Thyroid gland (tissue), 4 donors: ENCODE measurements around the gene SNED1. TPM values are rescaled to one million over a fixed set of nuclear protein-coding genes. Genes with fewer than 3 reads are reported as not detected.

Source experiments
- DNase-seq, 2 donors: peaks; one replicate each; pipeline ENCODE4 v3.0.0-alpha.2; 2019
- H3K27ac ChIP-seq, 3 donors: fragments of 200-600 bp; sonication (generic); 1 replicate in 2 of 3; 2 replicates in 1 of 3; pipeline ENCODE4 v1.5.1; 2016 to 2019; ENCODE audit warnings: mild to moderate bottlenecking in 1 of 3, moderate library complexity in 1 of 3
- H3K27me3 ChIP-seq: fragments of 200-600 bp; sonication (generic); one replicate; pipeline ENCODE4 v1.5.1; 2019
- H3K36me3 ChIP-seq, 2 donors: fragments of 200-600 bp; sonication (generic); one replicate each; pipeline ENCODE4 v1.5.1; 2016 to 2019
- H3K4me1 ChIP-seq, 2 donors: fragments of 200-600 bp; sonication (generic); one replicate each; pipeline ENCODE4 v1.5.1; 2017 to 2019
- H3K4me3 ChIP-seq, 3 donors: fragments of 200-600 bp; sonication (generic); replicated peaks in 1 of 3; 1 replicate in 2 of 3; 2 replicates in 1 of 3; pipeline ENCODE4 v1.5.1; 2016; ENCODE audit warnings: mild to moderate bottlenecking in 1 of 3
- H3K9me3 ChIP-seq: fragments of 200-600 bp; sonication (generic); one replicate; pipeline ENCODE4 v1.5.1; 2017
- POLR2A ChIP-seq, 2 donors: fragments of 450-650 bp; IDR thresholded peaks; one replicate each; pipeline ENCODE4 v1.6.1; 2017; ENCODE audit warnings: antibody characterized with exemption in 2 of 2, mild to moderate bottlenecking in 2 of 2, moderate library complexity in 1 of 2
- WGBS, 2 donors: methylation state at CpG; one replicate each; pipeline ENCODE4 v1.1.5; 2017; 5-methylcytosine and 5-hydroxymethylcytosine counted together
- intact Hi-C: fragments of 100-400 bp; cut with DNase I; formaldehyde crosslinking; loops from one replicate; pipeline ENCODE4 v1.15.1; 2023
- total RNA-seq, 4 donors: library from RNA; depleted of rRNA; stranded (reverse); fragments of >200 nt; gene quantifications; one replicate each; pipeline ENCODE4 v1.2.3, GENCODE V29; 2016
- TF ChIP-seq, protein P1 (sequence below), 6 experiments: fragments of 200-600 bp in 3 of 6; fragments of 450-650 bp in 3 of 6; sonication (generic) in 3 of 6; IDR thresholded peaks; one replicate each; pipeline ENCODE4 v1.5.1; 2016 to 2019; ENCODE audit warnings: antibody characterized with exemption in 6 of 6, mild to moderate bottlenecking in 2 of 6, inconsistent platforms in 1 of 6, moderate library complexity in 1 of 6

SNED1 gene
- total RNA-seq, 4 donors from 2014 or later: 47.7 to 122 (median 68.7) TPM

DNA sequence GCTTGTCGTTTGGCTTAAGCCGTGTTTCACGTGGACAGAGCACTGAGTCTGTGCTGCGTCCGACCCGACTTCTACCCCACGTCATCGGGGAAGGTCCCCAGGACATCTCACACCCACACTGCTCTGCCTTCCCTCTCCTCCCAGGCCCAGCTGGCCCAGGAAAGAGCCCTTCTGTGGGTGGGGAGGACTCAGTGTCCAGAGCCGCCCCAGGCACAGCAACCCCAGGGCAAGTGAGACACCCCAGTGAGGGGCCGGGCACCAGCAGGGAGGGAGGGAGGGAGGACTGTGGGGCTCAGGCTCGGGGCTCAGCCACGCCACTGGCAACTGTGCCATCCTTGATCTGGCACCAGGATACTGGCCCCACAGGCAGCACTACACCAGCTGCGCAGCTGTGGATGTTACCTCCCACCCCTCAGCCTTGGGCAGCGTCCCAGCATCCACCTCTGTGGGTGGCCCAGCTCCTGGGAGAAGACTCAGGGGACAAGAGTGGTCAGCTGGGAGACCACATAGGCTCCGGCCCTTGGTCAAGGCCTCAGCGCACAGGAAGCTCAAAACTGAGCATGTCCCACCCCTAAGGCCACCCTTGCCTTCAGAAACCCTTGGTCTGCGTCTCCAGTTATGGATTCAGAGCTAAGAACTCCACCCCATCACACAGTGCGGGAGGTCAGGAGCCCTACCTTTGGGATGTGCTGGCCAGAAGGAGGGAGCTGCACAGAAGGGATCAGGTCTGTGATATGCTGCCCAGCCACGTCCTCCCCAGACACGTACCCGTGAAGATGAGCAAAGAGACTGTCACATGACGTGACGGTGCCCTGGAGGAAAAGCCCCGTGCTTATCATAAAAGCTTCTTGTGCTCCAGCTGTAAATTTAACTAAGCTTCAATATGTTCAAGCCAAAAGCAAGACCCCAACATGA, 139.1 kb downstream of the SNED1 start:
- no peaks in the 10 kb centered on the region for H3K27me3 ChIP-seq
- no peak for DNase-seq
- no peak overlapping the region for H3K4me3 ChIP-seq
- TF ChIP-seq, protein P1, sequence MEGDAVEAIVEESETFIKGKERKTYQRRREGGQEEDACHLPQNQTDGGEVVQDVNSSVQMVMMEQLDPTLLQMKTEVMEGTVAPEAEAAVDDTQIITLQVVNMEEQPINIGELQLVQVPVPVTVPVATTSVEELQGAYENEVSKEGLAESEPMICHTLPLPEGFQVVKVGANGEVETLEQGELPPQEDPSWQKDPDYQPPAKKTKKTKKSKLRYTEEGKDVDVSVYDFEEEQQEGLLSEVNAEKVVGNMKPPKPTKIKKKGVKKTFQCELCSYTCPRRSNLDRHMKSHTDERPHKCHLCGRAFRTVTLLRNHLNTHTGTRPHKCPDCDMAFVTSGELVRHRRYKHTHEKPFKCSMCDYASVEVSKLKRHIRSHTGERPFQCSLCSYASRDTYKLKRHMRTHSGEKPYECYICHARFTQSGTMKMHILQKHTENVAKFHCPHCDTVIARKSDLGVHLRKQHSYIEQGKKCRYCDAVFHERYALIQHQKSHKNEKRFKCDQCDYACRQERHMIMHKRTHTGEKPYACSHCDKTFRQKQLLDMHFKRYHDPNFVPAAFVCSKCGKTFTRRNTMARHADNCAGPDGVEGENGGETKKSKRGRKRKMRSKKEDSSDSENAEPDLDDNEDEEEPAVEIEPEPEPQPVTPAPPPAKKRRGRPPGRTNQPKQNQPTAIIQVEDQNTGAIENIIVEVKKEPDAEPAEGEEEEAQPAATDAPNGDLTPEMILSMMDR (IDR thresholded peaks at IDR 0.05): no peak
- no peak for TF ChIP-seq POLR2A (IDR thresholded peaks at IDR 0.05)
- no peaks in the 10 kb centered on the region for H3K4me1 ChIP-seq
- WGBS, 2 donors: 88 to 95% methylated on average over 11 to 22 of the region's 24 CpGs
- H3K36me3 ChIP-seq: peaks cover 0 to 3% of the 10 kb centered on the region in 2 donors
- no peak overlapping the region for H3K27ac ChIP-seq
- intact Hi-C loops: no loop called here
- H3K9me3 ChIP-seq: no peaks in the 10 kb centered on the region

DNA sequence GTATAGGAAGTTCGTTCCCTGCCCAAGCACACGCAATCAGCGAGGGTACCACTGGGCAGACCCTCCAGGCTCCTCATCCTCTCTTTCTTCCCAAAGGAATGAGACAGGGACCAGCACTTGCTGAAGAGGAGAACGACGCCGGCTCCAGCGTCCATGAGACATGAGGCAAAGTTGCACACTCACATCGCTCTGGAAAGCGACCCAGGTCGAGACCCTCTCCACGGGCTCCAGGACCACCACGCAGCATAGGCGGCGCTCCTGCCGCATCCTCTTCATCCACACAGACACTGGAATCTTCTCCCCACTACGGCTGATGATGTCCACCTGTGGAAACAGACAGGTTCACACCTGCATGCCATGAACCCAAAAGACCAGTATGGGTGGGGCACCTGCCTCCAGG, 140.1 kb downstream of the SNED1 start:
- TF ChIP-seq, protein P1 (IDR thresholded peaks at IDR 0.05): no peak
- no peak for TF ChIP-seq POLR2A (IDR thresholded peaks at IDR 0.05)
- 98 to 99% methylated on average over 16 of the region's 16 CpGs for WGBS, 2 donors
- peaks cover 0 to 3% of the 10 kb centered on the region in 2 donors for H3K36me3 ChIP-seq
- H3K27me3 ChIP-seq: no peaks in the 10 kb centered on the region
- H3K9me3 ChIP-seq: no peaks in the 10 kb centered on the region
- no peak overlapping the region for H3K27ac ChIP-seq
- H3K4me3 ChIP-seq: no peak overlapping the region
- intact Hi-C loops: no loop called here
- DNase-seq: no peak
- no peaks in the 10 kb centered on the region for H3K4me1 ChIP-seq

DNA sequence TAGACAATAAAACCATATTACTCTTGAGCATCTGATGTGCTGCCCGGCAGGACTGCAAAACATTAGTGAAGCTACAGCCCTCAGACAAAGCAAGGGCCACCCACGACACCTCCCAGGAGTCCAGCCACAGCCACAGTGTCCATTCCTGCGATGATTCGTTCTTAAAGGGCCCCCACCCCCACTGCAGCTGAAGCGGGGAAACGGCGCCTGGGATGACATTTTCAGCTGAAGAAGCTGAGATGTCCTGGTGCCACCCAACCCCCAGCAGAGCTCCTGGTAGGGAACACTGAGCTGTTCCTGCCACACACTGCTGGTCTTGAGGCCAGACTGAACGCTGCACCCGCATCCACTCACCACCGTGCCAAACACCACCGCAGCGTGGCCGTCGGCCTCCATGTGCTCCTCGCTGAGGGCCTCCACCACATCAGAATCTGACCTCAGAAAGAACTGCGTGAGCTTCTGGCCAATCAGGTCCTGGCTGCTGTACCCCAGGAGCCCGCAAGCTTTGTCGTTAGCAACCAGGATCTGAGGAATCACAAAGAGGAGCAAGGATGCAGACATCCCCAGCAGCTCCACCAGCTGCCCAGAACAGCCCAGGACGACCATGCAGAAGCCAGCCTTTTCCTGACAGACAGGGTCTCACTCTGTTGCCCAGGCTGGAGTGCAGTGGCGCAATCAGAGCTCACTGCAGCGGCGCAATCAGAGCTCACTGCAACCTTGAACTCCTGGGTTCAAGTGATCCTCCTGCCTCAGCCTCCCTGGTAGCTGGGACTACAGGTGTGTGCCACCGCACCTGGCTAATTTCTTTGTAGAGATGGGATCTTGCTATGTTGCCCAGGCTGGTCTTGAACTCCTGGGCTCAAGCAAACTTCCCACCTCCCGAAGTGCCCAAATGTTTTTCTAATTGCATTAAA, 141.4 kb downstream of the SNED1 start:
- no peaks in the 10 kb centered on the region for H3K9me3 ChIP-seq
- TF ChIP-seq, protein P1 (IDR thresholded peaks at IDR 0.05): no peak
- TF ChIP-seq POLR2A (IDR thresholded peaks at IDR 0.05): no peak
- intact Hi-C loops: no loop called here
- 90 to 93% methylated on average over 17 to 18 of the region's 24 CpGs for WGBS, 2 donors
- no peak overlapping the region for H3K27ac ChIP-seq
- H3K27me3 ChIP-seq: no peaks in the 10 kb centered on the region
- no peak overlapping the region for H3K4me3 ChIP-seq
- DNase-seq: no peak
- H3K4me1 ChIP-seq: no peaks in the 10 kb centered on the region
- peaks cover 0 to 3% of the 10 kb centered on the region in 2 donors for H3K36me3 ChIP-seq

DNA sequence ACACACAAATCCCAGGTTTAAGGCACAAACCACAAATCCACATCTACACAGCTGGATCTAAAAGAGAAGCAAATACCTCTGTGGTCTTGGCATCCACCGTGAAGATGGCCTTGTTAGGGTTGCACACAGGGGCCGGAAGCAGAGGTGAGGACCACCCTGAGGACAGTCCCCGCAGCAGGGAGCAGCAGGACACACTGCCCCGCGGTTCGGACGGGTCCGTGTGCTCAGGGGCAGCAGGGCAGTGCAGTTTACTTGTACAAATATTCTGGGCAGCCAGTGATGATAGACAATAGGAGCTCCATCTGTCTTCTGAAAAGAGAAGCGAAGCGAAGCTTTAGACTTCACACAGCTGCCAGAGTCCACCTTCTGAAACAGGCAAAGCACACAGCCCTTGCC, 142.0 kb downstream of the SNED1 start:
- Histone ChIP-seq H3K27me3 (no peaks in the 10 kb centered on the region), H3K4me1 (no peaks in the 10 kb centered on the region), H3K9me3 (no peaks in the 10 kb centered on the region), H3K27ac (no peak overlapping the region), H3K36me3 (peaks cover 0 to 3% of the 10 kb centered on the region in 2 donors), H3K4me3 (no peak overlapping the region)
- DNase-seq: no peak
- 94 to 95% methylated on average over 9 to 10 of the region's 10 CpGs for WGBS, 2 donors
- intact Hi-C loops: no loop called here
- TF ChIP-seq POLR2A (IDR thresholded peaks at IDR 0.05): no peak
- TF ChIP-seq, protein P1 (IDR thresholded peaks at IDR 0.05): no peak
